HG02943 (cell line): Measurements from ENCODE around the gene ZNF783.
"Not testable (repeated sequence)": the region's sequence is repeated elsewhere in the genome, so short reads cannot be mapped to it uniquely, and the experiment has no call there.

Experiments used
- ATAC-seq: cut with Tn5 transposase; IDR thresholded peaks from one replicate; pipeline ENCODE4 v1.9.1; 2021; ENCODE audit warnings: mild to moderate bottlenecking, low read depth, moderate library complexity; ENCODE audit not compliant: unreplicated experiment

Gene ZNF783

DNA sequence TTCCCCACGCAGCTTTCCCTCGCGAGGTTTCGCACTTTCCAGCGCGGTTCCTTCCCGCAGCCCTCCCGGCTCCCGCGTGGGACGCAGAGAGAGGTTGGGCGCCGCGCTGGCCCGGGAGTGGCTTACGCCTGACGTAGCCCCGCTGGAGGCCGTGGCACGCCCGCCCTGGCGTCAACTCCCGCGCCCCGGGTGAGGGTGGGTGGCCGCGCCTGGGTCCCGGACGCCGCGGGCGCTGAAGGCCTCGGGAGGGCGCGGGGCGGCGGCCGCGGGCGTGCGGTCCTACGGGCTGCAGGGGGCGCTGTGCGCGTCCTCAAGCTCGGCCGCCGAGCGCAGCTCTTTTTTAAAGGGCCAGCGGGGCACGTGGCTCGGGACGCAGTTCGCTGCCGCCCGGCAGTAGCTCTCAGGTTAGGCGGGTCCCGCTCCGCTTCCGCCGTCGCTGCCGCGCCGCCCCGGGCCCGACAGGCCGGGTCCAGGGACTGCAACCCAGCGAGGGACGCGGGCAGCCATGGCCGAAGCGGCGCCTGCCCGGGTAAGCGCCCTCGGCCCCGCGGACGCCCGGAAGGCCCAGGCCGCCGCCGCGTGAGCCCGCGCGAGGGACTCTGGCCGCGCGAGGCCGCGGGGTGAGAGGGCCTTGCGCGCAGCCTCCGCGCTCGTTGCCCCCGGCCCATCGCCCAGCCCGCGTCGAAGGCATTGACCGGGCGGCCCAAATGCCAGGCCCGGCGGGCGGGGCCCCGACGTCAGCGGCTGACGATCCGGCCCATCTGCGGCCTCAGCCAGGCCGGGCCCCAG is at the start of gene ZNF783:
Gene ZNF783 (plus strand): TSS at position 368 of the 789 bp plus-strand sequence. CDS start 138 bp downstream, at position 506.
- ATAC-seq: peak; percentile 83

DNA sequence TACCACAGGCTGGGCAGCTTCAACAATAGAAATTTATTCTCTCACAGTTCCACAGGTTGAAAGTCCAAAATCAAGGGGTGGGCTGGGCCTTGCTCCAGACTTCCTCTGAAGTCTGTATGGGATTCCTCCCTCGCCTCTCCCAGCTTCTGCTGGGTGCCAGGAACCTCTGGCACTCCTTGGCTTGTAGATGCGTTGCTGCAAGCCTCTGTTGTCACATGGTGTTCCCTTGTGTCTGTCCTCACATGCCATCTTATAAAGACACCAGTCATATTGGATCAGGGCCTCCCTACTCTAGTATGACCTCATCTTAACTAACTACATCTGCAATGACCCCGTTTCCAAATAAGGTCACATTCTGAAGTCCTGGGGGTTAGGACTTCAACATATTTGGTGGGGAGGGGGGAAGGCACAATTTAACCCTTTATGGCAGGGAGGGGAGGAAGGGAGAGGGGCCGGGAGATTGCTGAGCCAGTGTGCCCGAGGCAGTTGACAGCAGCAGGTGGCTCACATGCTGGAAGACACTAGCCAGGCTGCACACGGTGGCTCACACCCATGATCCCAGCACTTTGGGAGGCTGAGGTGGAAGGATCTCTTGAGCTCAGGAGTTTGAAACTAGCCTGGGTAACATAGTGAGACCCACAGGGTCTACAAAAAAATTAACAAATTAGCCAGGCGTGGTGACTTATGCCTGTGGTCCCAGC is 47.8 kb upstream of the ZNF783 start:
- ATAC-seq: no peak

DNA sequence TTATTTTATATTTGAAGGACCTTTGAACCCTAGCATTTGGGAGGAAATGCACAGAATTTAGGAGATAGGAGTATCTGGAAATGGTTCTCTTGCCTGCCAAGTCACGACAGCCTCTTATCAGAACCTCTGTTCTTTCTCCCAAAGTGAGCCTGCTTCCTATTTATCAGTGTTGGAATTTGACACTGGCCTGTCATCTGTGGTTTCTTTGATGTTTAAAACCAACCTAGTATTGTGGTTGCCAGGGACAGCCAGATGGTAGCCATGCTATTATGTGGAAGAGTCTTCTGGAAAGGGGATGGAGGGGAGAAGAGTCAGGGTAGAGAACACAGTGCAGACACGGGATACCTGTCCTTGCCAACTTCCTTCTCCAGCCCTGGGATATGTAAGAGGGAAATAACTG is 45.6 kb upstream of the ZNF783 start:
- ATAC-seq: no peak

DNA sequence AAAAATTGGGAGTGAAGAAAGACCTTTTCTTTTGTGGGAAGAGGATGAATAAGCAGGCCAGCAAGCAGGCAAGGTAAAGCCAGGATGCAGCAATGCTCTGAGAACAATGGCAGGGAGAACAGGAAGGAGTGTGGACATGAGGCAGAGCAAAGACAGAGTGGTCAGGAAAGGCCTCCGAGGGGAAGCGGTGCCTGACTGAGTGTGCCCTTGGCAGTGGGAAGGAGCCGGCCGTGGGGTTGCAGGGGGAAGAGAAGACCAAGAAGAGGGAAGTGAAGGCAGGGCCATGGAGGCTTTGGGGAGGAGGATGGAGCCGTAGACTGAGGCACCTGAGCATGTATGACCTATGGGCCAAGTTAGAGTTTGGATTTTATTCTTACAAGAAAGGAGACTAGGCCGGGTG is 44.4 kb upstream of the ZNF783 start:
- no peak for ATAC-seq

DNA sequence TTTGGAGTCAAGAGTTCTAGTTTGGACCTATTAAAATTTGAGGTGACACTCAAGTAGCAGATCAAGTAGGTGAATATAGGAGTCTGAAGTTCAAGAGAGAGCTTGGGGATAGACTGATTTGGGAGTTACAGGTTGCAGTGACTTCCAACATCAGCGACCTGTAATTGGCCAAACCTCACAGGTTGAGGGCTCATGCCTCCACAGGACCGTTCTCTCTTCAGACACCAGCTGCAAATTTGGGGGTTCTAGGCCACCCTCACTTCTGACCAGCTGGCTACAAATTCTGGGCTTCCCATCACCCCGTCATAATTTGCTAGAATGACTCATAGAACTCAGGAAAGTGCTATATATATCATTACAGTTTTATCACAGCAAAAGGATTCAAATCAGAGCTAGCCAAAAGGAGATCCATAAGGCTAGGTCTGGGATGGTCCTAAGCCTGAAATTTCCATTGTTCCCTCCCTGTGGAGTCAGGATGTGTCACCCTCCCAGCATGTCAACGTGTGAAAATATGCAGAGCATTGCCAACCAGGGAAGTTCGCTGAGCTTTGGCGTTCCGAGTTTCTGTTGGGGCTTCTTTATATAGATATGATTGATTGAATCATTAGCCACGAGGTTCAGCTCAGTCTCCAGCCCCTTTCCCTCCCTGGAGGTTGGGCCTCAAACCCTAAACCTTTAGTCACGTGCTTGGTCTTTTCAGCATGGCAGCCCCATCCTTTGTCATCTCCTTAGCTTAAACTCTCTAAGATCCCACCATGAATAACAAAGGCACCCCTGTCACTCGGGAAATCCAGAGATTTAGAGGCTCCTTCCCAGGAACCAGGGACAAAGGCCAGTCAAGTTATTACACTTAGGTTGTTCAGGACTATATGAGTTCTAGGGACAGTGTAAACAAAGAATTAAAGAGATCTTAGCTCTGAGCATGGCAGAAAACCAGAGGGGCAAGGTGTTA is 43.3 kb upstream of the ZNF783 start:
- ATAC-seq: no peak

GRCh38 chr7:149220534-149220933 is 41.5 kb upstream of the ZNF783 start:
- ATAC-seq: no peak

GRCh38 chr7:149223176-149223575 is 38.8 kb upstream of the ZNF783 start:
- no peak for ATAC-seq

DNA sequence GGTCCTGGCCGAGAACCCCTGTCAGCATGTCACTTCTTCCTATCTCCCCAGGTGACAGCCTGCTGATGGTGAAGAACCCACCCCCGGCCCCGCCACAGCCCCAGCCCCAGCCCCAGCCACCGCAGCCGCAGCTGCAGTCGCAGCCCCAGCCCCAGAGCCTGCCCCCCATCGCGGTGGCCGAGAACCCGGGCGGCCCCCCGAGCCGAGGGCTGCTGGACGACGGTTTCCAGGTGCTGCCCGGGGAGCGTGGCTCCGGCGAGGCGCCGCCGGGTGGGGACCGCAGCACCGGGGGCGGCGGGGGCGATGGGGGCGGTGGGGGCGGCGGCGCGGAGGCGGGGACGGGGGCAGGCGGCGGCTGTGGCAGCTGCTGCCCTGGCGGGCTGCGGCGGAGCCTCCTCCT is 38.2 kb upstream of the ZNF783 start:
- ATAC-seq: no peak

- ATAC-seq: no peak
These were observed 37.6 kb upstream of the ZNF783 start for GRCh38 chr7:149224352-149224751.

DNA sequence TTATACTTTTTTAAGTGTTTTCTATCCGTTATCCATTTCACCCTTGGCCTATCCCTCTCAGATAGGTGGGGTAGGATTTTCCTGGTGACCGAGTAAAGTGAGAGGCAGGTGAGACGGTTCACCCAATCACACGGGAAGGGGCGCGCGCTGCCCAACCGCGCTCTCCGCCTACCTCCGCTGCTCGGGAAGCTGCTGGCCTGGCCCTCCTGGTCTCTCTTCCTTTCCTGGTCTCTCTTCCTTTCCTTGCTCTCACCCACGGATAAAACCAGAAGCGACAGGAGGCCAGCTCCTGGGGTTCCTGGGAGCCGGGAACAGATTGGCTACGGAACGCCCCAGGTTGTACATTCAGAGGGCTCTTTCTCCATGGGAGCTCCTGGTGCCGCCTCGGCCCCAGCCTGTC is 36.9 kb upstream of the ZNF783 start:
- ATAC-seq: no peak

- ATAC-seq: no peak
These were observed 36.3 kb upstream of the ZNF783 start for GRCh38 chr7:149225656-149226055.

DNA sequence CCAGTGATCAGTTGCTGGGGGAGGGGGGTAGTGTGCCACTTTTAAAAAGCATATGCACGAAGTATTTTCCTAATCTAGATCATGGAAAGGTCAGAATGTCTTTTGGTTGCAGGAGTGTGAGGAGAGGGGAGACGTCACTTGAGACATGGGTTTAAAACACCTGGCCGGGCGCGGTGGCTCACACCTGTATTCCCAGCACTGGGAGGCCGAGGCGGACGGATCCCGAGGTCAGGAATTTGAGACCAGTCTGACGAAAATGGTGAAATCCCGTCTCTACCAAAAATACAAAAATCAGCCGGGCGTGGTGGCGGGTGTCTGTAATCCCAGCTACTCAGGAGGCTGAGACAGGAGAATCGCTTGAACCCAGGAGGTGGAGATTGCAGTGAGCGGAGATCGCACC is 35.6 kb upstream of the ZNF783 start:
- ATAC-seq: not testable (repeated sequence)

DNA sequence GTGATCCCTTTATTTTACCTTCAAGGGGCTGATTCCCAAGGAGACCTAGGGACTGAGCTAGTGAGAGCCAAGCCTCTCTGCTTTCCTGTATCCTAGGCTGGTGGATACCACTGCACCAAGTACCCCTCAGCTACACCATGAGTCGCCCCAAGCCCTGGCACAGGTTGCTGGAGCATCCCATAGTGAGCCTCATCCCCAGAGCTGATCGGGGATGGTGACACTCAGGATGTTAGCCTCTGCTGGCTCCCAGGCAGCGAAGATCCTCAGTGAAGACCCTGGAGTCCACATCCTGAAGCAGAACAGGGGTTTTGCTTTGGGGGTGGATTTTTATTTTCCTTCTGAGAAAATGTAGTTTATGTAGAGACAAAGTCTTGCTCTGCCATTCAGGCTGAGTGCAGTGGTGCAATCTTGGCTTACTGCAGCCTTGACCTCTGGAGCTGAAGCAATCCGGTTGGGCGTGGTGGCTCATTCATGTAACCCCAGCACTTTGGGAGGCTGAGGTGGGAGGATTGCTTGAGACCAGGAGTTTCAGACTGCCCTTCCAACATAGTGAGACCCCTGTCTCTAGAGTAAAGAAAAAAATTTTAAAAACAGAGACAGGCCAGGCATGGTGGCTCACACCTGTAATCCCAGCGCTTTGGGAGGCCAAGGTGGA is 35.0 kb upstream of the ZNF783 start:
- ATAC-seq: no peak

- no peak for ATAC-seq
These were observed 33.0 kb upstream of the ZNF783 start for GRCh38 chr7:149228831-149229471.

- ATAC-seq: no peak
These were observed 32.5 kb upstream of the ZNF783 start for GRCh38 chr7:149229526-149229925.

DNA sequence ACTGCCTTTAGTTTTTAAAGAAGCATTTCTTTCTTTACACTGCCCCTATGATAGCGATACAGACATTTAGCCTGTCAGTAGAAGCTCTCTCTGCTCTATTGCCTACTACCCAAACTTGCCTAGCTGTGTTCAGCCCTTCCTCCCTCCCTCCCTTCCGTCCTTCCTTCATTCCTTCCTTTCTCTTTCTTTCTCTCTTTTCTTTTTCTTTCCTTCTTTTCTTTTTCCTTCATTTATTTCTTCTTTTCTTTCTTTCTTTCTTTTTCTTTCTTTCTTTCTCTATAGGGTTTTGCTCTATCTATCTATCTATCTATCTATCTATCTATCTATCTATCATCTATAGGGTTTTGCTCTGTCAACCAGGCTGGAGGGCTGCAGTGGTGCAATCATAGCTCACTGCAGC is 29.6 kb upstream of the ZNF783 start:
- no peak for ATAC-seq

DNA sequence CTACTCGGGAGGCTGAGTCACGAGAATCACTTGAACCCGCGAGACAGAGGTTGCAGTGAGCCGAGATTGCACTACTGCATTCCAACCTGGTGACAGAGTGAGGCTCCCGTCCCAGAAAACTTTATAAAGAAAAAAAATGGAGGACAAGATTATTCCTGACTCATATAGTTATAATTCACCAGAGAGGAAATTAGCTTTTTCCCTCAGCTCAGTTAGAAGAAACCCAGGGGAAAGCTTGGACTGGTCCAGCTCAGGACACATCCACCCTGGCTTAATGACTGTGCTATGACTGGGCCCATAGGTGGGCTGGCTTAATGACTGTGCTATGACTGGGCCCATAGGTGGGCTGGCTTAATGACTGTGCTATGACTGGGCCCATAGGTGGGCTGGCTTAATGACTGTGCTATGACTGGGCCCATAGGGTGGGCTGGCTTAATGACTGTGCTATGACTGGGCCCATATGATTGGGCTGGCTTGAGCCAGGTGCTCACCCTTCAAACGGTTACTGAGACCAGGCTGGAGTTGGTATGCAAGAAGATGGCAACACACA is 28.3 kb upstream of the ZNF783 start:
- not testable (repeated sequence) for ATAC-seq

- ATAC-seq: no peak
These were observed 24.5 kb upstream of the ZNF783 start for GRCh38 chr7:149237502-149237901.

- no peak for ATAC-seq
These were observed 23.9 kb upstream of the ZNF783 start for GRCh38 chr7:149238051-149238450.
